DOHH2 (cell line): Measurements from ENCODE around the gene SNAPC5.

Experiments
- H3F3A ChIP-seq: fragments of 200-600 bp; sonication (generic), shearing (Covaris generic); 2 replicates; pipeline ENCODE4 v1.6.0; 2016; ENCODE audit warnings: antibody characterized with exemption, mild to moderate bottlenecking; ENCODE audit not compliant: control insufficient read depth, insufficient read depth
- H3K27ac ChIP-seq: fragments of 200-600 bp; sonication (generic); 2 replicates; pipeline ENCODE4 v1.5.1; 2014; ENCODE audit warnings: low read depth, mild to moderate bottlenecking, low read length, moderate library complexity
- H3K27me3 ChIP-seq: fragments of 200-600 bp; sonication (generic); 2 replicates; pipeline ENCODE4 v1.6.1; 2014; ENCODE audit warnings: mild to moderate bottlenecking, low read length, mixed read lengths; ENCODE audit not compliant: control insufficient read depth
- H3K36me3 ChIP-seq: fragments of 200-600 bp; sonication (generic); 2 replicates; pipeline ENCODE4 v1.6.1; 2014; ENCODE audit warnings: mild to moderate bottlenecking, low read length, moderate library complexity, mixed read lengths; ENCODE audit not compliant: control insufficient read depth
- H3K4me1 ChIP-seq: fragments of 200-600 bp; sonication (generic); 2 replicates; pipeline ENCODE4 v1.6.1; 2014; ENCODE audit warnings: mild to moderate bottlenecking, low read length, mixed read lengths; ENCODE audit not compliant: control insufficient read depth
- H3K4me2 ChIP-seq: fragments of 200-600 bp; sonication (generic); 2 replicates; pipeline ENCODE4 v1.6.0; 2014; ENCODE audit warnings: mild to moderate bottlenecking, low read length, moderate library complexity
- H3K4me3 ChIP-seq: fragments of 200-600 bp; sonication (generic); 2 replicates; pipeline ENCODE4 v1.5.1; 2014; ENCODE audit warnings: mild to moderate bottlenecking, low read length, mixed read lengths
- H3K79me2 ChIP-seq: fragments of 200-600 bp; sonication (generic); 2 replicates; pipeline ENCODE4 v1.6.1; 2014; ENCODE audit warnings: mild to moderate bottlenecking, low read length, mixed read lengths; ENCODE audit not compliant: control insufficient read depth
- H3K9me2 ChIP-seq: fragments of 200-600 bp; sonication (generic); replicated peaks from 2 replicates; pipeline ENCODE4 v1.6.1; 2014; ENCODE audit warnings: mild to moderate bottlenecking, low read length, mixed read lengths; ENCODE audit not compliant: control insufficient read depth
- H3K9me3 ChIP-seq: fragments of 200-600 bp; sonication (generic); 2 replicates; pipeline ENCODE4 v1.6.1; 2014; ENCODE audit warnings: antibody characterized with exemption, low read length, mixed read lengths; ENCODE audit not compliant: control insufficient read depth, insufficient read depth
- H4K20me1 ChIP-seq: fragments of 200-600 bp; sonication (generic); 2 replicates; pipeline ENCODE4 v1.6.0; 2014; ENCODE audit warnings: low read depth, mild to moderate bottlenecking, antibody characterized with exemption, low read length, moderate library complexity; ENCODE audit not compliant: control insufficient read depth, insufficient read depth
- EZH2phosphoT487 ChIP-seq: fragments of 200-600 bp; sonication (generic); IDR thresholded peaks from 2 replicates; pipeline ENCODE4 v1.6.1; 2017; ENCODE audit warnings: borderline replicate concordance, mild to moderate bottlenecking, antibody characterized with exemption, low read length, moderate library complexity, mixed read lengths
- TF ChIP-seq, protein P1 (sequence below): fragments of 200-600 bp; sonication (generic); IDR thresholded peaks from one replicate; pipeline ENCODE4 v1.5.1; 2014; ENCODE audit warnings: antibody characterized with exemption, mild to moderate bottlenecking, low read depth, low read length; ENCODE audit not compliant: poor library complexity, severe bottlenecking

The SNAPC5 gene

GRCh38 chr15:66488525-66488924, 9.0 kb downstream of the SNAPC5 start:
- Histone ChIP-seq H3K27me3 (no peaks in the 10 kb centered on the region), H3K27ac (no peak overlapping the region), H3K9me3 (no peaks in the 10 kb centered on the region), H3K9me2 (no peaks in the 10 kb centered on the region), H3K36me3 (peaks cover 91% of the 10 kb centered on the region), H4K20me1 (no peaks in the 10 kb centered on the region), H3K4me3 (no peak overlapping the region), H3F3A (peaks cover 40% of the 10 kb centered on the region), H3K79me2 (peaks cover 4% of the 10 kb centered on the region; the same call in 1 of the 2 replicates), H3K4me1 (no peaks in the 10 kb centered on the region), H3K4me2 (no peak overlapping the region)
- TF ChIP-seq EZH2phosphoT487: no peak
- TF ChIP-seq, protein P1, sequence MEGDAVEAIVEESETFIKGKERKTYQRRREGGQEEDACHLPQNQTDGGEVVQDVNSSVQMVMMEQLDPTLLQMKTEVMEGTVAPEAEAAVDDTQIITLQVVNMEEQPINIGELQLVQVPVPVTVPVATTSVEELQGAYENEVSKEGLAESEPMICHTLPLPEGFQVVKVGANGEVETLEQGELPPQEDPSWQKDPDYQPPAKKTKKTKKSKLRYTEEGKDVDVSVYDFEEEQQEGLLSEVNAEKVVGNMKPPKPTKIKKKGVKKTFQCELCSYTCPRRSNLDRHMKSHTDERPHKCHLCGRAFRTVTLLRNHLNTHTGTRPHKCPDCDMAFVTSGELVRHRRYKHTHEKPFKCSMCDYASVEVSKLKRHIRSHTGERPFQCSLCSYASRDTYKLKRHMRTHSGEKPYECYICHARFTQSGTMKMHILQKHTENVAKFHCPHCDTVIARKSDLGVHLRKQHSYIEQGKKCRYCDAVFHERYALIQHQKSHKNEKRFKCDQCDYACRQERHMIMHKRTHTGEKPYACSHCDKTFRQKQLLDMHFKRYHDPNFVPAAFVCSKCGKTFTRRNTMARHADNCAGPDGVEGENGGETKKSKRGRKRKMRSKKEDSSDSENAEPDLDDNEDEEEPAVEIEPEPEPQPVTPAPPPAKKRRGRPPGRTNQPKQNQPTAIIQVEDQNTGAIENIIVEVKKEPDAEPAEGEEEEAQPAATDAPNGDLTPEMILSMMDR: no peak

GRCh38 chr15:66486887-66487286, 10.7 kb downstream of the SNAPC5 start:
- H3K9me3 ChIP-seq: no peaks in the 10 kb centered on the region
- H3K4me3 ChIP-seq: no peak overlapping the region
- H3F3A ChIP-seq: peaks cover 27% of the 10 kb centered on the region
- TF ChIP-seq EZH2phosphoT487: no peak
- TF ChIP-seq, protein P1: no peak
- H4K20me1 ChIP-seq: no peaks in the 10 kb centered on the region
- H3K36me3 ChIP-seq: peaks cover 85% of the 10 kb centered on the region
- H3K4me1 ChIP-seq: no peaks in the 10 kb centered on the region
- H3K27me3 ChIP-seq: no peaks in the 10 kb centered on the region
- H3K4me2 ChIP-seq: no peak overlapping the region
- H3K9me2 ChIP-seq: no peaks in the 10 kb centered on the region
- H3K27ac ChIP-seq: no peak overlapping the region
- H3K79me2 ChIP-seq: 0 out of 2 replicates have a peak, but pooled peaks cover 4% of the 10 kb centered on the region

DNA sequence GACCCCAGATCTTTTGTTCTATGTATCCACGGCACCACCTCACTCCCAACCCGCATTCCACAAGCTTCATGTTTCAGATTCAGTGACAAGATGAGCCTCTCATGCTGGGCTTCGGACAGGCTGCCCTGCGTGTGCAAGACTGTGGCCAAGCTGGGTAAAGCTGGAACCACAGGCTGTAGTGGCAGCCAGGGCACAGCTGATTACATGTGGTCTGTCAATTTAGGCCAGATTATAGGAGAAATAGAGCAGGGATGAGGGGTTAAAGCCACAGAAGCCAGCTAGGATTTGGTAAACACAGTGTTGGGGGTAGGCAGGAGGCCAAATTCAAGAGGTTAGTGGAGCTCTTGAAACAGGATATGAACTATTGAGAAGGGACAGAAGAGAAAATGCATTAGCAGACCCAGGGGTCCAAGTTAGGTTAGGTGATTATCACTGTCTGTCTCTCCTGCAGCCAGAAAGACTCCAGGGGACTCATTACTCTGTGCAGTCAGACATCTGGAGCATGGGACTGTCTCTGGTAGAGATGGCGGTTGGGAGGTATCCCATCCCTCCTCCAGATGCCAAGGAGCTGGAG, 12.9 kb downstream of the SNAPC5 start:
- Histone ChIP-seq H3K27ac (no peak overlapping the region), H3K4me2 (no peak overlapping the region), H3K79me2 (0 out of 2 replicates have a peak, but pooled peaks cover 4% of the 10 kb centered on the region), H3K9me3 (no peaks in the 10 kb centered on the region), H3K4me3 (no peak overlapping the region), H3K9me2 (no peaks in the 10 kb centered on the region), H3K4me1 (no peaks in the 10 kb centered on the region), H4K20me1 (no peaks in the 10 kb centered on the region), H3K36me3 (peaks cover 80% of the 10 kb centered on the region), H3F3A (peaks cover 11% of the 10 kb centered on the region), H3K27me3 (no peaks in the 10 kb centered on the region)
- TF ChIP-seq EZH2phosphoT487: no peak
- TF ChIP-seq, protein P1: no peak
